Upper lobe of left lung (tissue), 4 donors: ENCODE data around the gene BACE2.

Experiments used
- EP300 ChIP-seq, 4 donors: sonication (generic); formaldehyde crosslinking; IDR thresholded peaks; one replicate each; pipeline ENCODE4 v1.5.1; 2017; ENCODE audit warnings: antibody characterized with exemption in 4 of 4, control low read depth in 2 of 4
- POLR2A ChIP-seq, 4 donors: fragments of 450-650 bp; IDR thresholded peaks; one replicate each; pipeline ENCODE4 v1.5.1; 2016 to 2017; ENCODE audit warnings: antibody characterized with exemption in 4 of 4, mild to moderate bottlenecking in 2 of 4
- POLR2AphosphoS5 ChIP-seq, 2 donors: sonication (generic); formaldehyde crosslinking; IDR thresholded peaks; one replicate each; pipeline ENCODE4 v1.5.1; 2017; ENCODE audit warnings: antibody characterized with exemption in 2 of 2
- TF ChIP-seq, protein P1 (sequence below), 6 experiments: fragments of 450-650 bp in 4 of 6; fragments of 200-600 bp in 2 of 6; sonication (generic) in 2 of 6; IDR thresholded peaks; one replicate each; pipeline ENCODE4 v1.5.1; 2016 to 2019; ENCODE audit warnings: antibody characterized with exemption in 6 of 6

DNA sequence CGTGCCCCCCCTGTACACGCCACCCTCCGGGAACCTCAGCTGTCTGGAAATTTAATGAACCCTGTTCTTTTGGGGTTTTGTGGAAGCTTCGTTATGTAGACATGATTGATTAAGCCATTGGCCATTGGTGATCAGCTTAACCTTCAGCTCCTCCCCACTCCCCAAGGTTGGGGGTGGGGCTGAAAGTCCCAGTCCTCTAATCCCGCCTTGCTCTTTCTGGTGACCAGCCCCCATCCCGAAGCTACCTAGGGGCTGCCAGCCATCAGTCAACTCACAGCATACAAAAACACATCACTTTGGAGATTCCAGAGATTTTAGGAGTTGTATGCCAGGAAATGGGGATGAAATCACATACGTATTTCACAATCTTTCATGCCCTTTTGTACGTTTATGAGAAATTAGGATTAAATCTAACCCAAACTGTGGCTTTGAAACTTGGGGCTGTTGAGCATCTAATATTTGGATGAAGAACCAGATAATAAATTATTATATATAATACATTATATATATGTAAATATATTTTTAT is 52.3 kb downstream of the BACE2 start:
- TF ChIP-seq, protein P1, sequence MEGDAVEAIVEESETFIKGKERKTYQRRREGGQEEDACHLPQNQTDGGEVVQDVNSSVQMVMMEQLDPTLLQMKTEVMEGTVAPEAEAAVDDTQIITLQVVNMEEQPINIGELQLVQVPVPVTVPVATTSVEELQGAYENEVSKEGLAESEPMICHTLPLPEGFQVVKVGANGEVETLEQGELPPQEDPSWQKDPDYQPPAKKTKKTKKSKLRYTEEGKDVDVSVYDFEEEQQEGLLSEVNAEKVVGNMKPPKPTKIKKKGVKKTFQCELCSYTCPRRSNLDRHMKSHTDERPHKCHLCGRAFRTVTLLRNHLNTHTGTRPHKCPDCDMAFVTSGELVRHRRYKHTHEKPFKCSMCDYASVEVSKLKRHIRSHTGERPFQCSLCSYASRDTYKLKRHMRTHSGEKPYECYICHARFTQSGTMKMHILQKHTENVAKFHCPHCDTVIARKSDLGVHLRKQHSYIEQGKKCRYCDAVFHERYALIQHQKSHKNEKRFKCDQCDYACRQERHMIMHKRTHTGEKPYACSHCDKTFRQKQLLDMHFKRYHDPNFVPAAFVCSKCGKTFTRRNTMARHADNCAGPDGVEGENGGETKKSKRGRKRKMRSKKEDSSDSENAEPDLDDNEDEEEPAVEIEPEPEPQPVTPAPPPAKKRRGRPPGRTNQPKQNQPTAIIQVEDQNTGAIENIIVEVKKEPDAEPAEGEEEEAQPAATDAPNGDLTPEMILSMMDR (IDR thresholded peaks at IDR 0.05): no peak
- TF ChIP-seq POLR2A (IDR thresholded peaks at IDR 0.05) (no peak), POLR2AphosphoS5 (IDR thresholded peaks at IDR 0.05) (no peak), EP300 (IDR thresholded peaks at IDR 0.05) (no peak)
